ENCODE measurements around the gene USP48. TPM values are rescaled to one million over a fixed set of nuclear protein-coding genes. Genes with fewer than 3 reads are reported as not detected.

The USP48 gene
- total and polyA plus RNA-seq, 10 of the 15 experiments (the other 5 are each of a cell fraction or from before 2014, with no cell fraction given), result 21.2 to 115 (median 75.5) TPM

GRCh38 chr1:21668951-21669257 lies 114.0 kb downstream of the USP48 start:
- FAIRE-seq, result no peak
- ChIA-PET POLR2A (no interaction called here), SMC1A (ENCODE audit: uncharacterized antibody, unreplicated experiment) (interaction anchor here (1.1 kb wide), 1 partner anchor 16 kb away, joined by 4 read pairs; no protein-coding TSS in a partner anchor), CTCF (interaction anchor here (0.7 to 0.8 kb wide), 2 partner anchors 114 to 295 kb away, joined by 3 read pairs; no protein-coding TSS in a partner anchor), RAD21 (ENCODE audit: unreplicated experiment) (no interaction called here)
- Histone ChIP-seq H3K79me2 (ENCODE audit: control insufficient read depth, insufficient read depth, low read length) (no peaks in the 10 kb centered on the region), H3K4me3 (no peak overlapping the region), H3K9me3 (replicated peaks; ENCODE audit: control insufficient read depth, insufficient read depth, low read length) (no peaks in the 10 kb centered on the region), H3K4me1 (ENCODE audit: control insufficient read depth, insufficient read depth, low read length) (peaks cover 3% of the 10 kb centered on the region; the same call in 1 of the 2 replicates), H2AFZ (ENCODE audit: control insufficient read depth, low read depth, low read length) (no peak overlapping the region), H3K9ac (ENCODE audit: control insufficient read depth, insufficient read depth, low read length) (no peak overlapping the region), H4K20me1 (ENCODE audit: control insufficient read depth, insufficient read depth) (no peaks in the 10 kb centered on the region), H3K4me2 (ENCODE audit: control insufficient read depth, insufficient read depth) (no peak overlapping the region), H3K27me3 (replicated peaks in 1 of 2; ENCODE audit: control insufficient read depth in 2 of 2, insufficient read depth in 2 of 2, low read length in 1 of 2) (peaks cover 0 to 6% of the 10 kb centered on the region in 2 experiments), H3K27ac (ENCODE audit: control insufficient read depth, insufficient read depth) (no peak overlapping the region), H3K36me3 (ENCODE audit: control insufficient read depth in 2 of 2, insufficient read depth in 2 of 2, low read length in 1 of 2) (no peaks in the 10 kb centered on the region)
- WGBS (ENCODE audit: insufficient coverage, insufficient replicate concordance, low lambda C conversion rate, missing lambda C conversion rate), result 2% methylated on average over 19 of the region's 25 CpGs
- in situ Hi-C loops (cut with MboI), result no loop called here
- DNase-seq (ENCODE audit: low read depth, low spot score), result no peak
- BruUV-seq (replicated peaks), result no TSS peak
- TF ChIP-seq STAT3 (IDR thresholded peaks at IDR 0.05; ENCODE audit: low read depth, low read length), result no peak
- TF ChIP-seq EP300 (IDR thresholded peaks at IDR 0.05; ENCODE audit: borderline replicate concordance in 1 of 2, control insufficient read depth in 1 of 2, low read depth in 2 of 2, low read length in 2 of 2), result no peak
- no peak for TF ChIP-seq KAT2A (conservative IDR thresholded peaks at IDR 0.05; ENCODE audit: control insufficient read depth, low read depth, low read length)
- TF ChIP-seq POLR2A (IDR thresholded peaks at IDR 0.05; ENCODE audit: low read depth, low read length), result peak; percentile 13; the same call in 1 of the 2 replicates
- no peak for TF ChIP-seq RUNX3 (IDR thresholded peaks at IDR 0.05; ENCODE audit: low read length)
- intact Hi-C loops (cut with micrococcal nuclease; ENCODE audit: unreplicated experiment), result no loop called here
- no peak for ATAC-seq

- Histone ChIP-seq H3K27ac (ENCODE audit: control insufficient read depth, insufficient read depth) (no peak overlapping the region), H4K20me1 (ENCODE audit: control insufficient read depth, insufficient read depth) (no peaks in the 10 kb centered on the region), H3K9ac (ENCODE audit: control insufficient read depth, insufficient read depth, low read length) (no peak overlapping the region), H2AFZ (ENCODE audit: control insufficient read depth, low read depth, low read length) (no peak overlapping the region), H3K9me3 (replicated peaks; ENCODE audit: control insufficient read depth, insufficient read depth, low read length) (no peaks in the 10 kb centered on the region), H3K79me2 (ENCODE audit: control insufficient read depth, insufficient read depth, low read length) (no peaks in the 10 kb centered on the region), H3K4me2 (ENCODE audit: control insufficient read depth, insufficient read depth) (no peak overlapping the region), H3K36me3 (ENCODE audit: control insufficient read depth in 2 of 2, insufficient read depth in 2 of 2, low read length in 1 of 2) (no peaks in the 10 kb centered on the region), H3K27me3 (replicated peaks in 1 of 2; ENCODE audit: control insufficient read depth in 2 of 2, insufficient read depth in 2 of 2, low read length in 1 of 2) (peaks cover 0 to 6% of the 10 kb centered on the region in 2 experiments), H3K4me3 (no peak overlapping the region), H3K4me1 (ENCODE audit: control insufficient read depth, insufficient read depth, low read length) (peaks cover 3% of the 10 kb centered on the region; the same call in 1 of the 2 replicates)
- intact Hi-C loops (cut with micrococcal nuclease; ENCODE audit: unreplicated experiment), result no loop called here
- no TSS peak for BruUV-seq (replicated peaks)
- ChIA-PET POLR2A (no interaction called here), RAD21 (ENCODE audit: unreplicated experiment) (no interaction called here), SMC1A (ENCODE audit: uncharacterized antibody, unreplicated experiment) (no interaction called here), CTCF (no interaction called here)
- WGBS (ENCODE audit: insufficient coverage, insufficient replicate concordance, low lambda C conversion rate, missing lambda C conversion rate), result 19% methylated on average over 23 of the region's 33 CpGs
- TF ChIP-seq NFXL1 (IDR thresholded peaks at IDR 0.05; ENCODE audit: borderline replicate concordance) (no peak), TCF12 (IDR thresholded peaks at IDR 0.05; ENCODE audit: low read depth, low read length) (no peak), MLLT1 (IDR thresholded peaks at IDR 0.05) (no peak), SREBF2 (IDR thresholded peaks at IDR 0.05; ENCODE audit: low read length) (no peak), POLR2AphosphoS5 (IDR thresholded peaks at IDR 0.05; ENCODE audit: low read length) (no peak), NRF1 (conservative IDR thresholded peaks at IDR 0.05; ENCODE audit: low read depth, low read length) (no peak), CHD4 (IDR thresholded peaks at IDR 0.05) (no peak), NFYA (IDR thresholded peaks at IDR 0.05; ENCODE audit: borderline replicate concordance, low read depth, low read length) (no peak), CBX5 (IDR thresholded peaks at IDR 0.05; ENCODE audit: low read depth) (no peak)
- no peak for ATAC-seq
- no peak for FAIRE-seq
- in situ Hi-C loops (cut with MboI), result no loop called here
- DNase-seq (ENCODE audit: low read depth, low spot score), result no peak
These were observed 114.6 kb downstream of the USP48 start for GRCh38 chr1:21668232-21668950.

Measured in GM12878 (cell line).